HCT116 (cell line): Measurements from ENCODE around the gene ABI1. TPM values are rescaled to one million over a fixed set of nuclear protein-coding genes. Genes with fewer than 3 reads are reported as not detected.

ENCODE experiments used
- ATAC-seq: fragments of 200-7000 bp; cut with Tn5 transposase; 2 replicates; pipeline ENCODE4 v1.9.1; 2020; ENCODE audit warnings: mild to moderate bottlenecking, moderate library complexity
- BruUV-seq: library from RNA; stranded (reverse); fragments of 400-500 nt; replicated peaks from 2 replicates; lab custom pipeline; 2021; lab: Mats Ljungman, UMichigan
- CTCF ChIA-PET: fragments of 300-600 bp; sonication (Branson Sonifier 250); formaldehyde crosslinking; loops from one replicate; lab custom pipeline; 2021; ENCODE audit warnings: antibody characterized with exemption; lab: Charles Lee
- POLR2A ChIA-PET: fragments of 300-600, 350-600 bp; sonication (Branson Sonifier 250); formaldehyde crosslinking; loops from one replicate; lab custom pipeline; 2021; ENCODE audit warnings: antibody characterized with exemption; lab: Charles Lee
- RAD21 ChIA-PET, 2 experiments: fragments of 300-600 bp; sonication (Branson Sonifier 250); formaldehyde crosslinking; loops; one replicate each; lab custom pipeline; 2023; ENCODE audit warnings: low total read pairs in 2 of 2; ENCODE audit not compliant: uncharacterized antibody in 2 of 2, unreplicated experiment in 2 of 2, low non-redundant PET in 1 of 2; lab: Charles Lee
- DNase-seq: peaks from one replicate; pipeline ENCODE4 v3.0.0-alpha.2; 2010; ENCODE audit warnings: low read depth, low spot score
- H2AFZ ChIP-seq: fragments of 200-600 bp; shearing (Covaris generic), sonication (generic); 2 replicates; pipeline ENCODE4 v1.6.1; 2017; ENCODE audit warnings: low read depth, mixed run types, mixed read lengths, antibody characterized with exemption, low read length; ENCODE audit not compliant: poor library complexity, severe bottlenecking
- H3K27ac ChIP-seq: 2 replicates; pipeline ENCODE4 v1.5.1; 2012; ENCODE audit warnings: low read depth, low read length
- H3K27me3 ChIP-seq: fragments of 200-600 bp; sonication (generic); 2 replicates; pipeline ENCODE4 v1.6.1; 2016; ENCODE audit warnings: mixed run types, low read length, mixed read lengths; ENCODE audit not compliant: insufficient read depth
- H3K36me3 ChIP-seq, 2 experiments: fragments of 200-500 bp in 1 of 2; fragments of 200-600 bp in 1 of 2; sonication (Bioruptor generic) in 1 of 2; sonication (generic) in 1 of 2; 2 replicates each; pipeline versions ENCODE4 v1.5.1 to v1.6.1; 2014 to 2016; ENCODE audit warnings: low read length in 2 of 2, inconsistent platforms in 1 of 2, mixed read lengths in 1 of 2, mixed run types in 1 of 2; ENCODE audit not compliant: insufficient read depth in 2 of 2, control insufficient read depth in 1 of 2
- H3K4me1 ChIP-seq, 2 experiments: fragments of 200-600 bp in 1 of 2; sonication (generic) in 1 of 2; 2 replicates each; pipeline versions ENCODE4 v1.5.1 to v1.6.1; 2012 to 2017; ENCODE audit warnings: low read length in 2 of 2, inconsistent platforms in 1 of 2, mild to moderate bottlenecking in 1 of 2, mixed read lengths in 1 of 2, mixed run types in 1 of 2, moderate library complexity in 1 of 2; ENCODE audit not compliant: insufficient read depth in 2 of 2, control insufficient read depth in 1 of 2
- H3K4me2 ChIP-seq: fragments of 200-600 bp; sonication (generic); 2 replicates; pipeline ENCODE4 v1.6.1; 2017; ENCODE audit warnings: mixed run types, low read length, mixed read lengths
- H3K4me3 ChIP-seq, 2 experiments: fragments of 200-600 bp in 1 of 2; sonication (generic) in 1 of 2; replicated peaks in 1 of 2; 2 replicates each; pipeline ENCODE4 v1.5.1; 2011 to 2016; ENCODE audit warnings: low read length in 2 of 2, control low read depth in 1 of 2, low read depth in 1 of 2, mild to moderate bottlenecking in 1 of 2, mixed read lengths in 1 of 2, mixed run types in 1 of 2
- H3K79me2 ChIP-seq: fragments of 200-600 bp; sonication (generic); 2 replicates; pipeline ENCODE4 v1.6.1; 2017; ENCODE audit warnings: mild to moderate bottlenecking, mixed run types, low read length, moderate library complexity, mixed read lengths; ENCODE audit not compliant: insufficient read depth
- H3K9ac ChIP-seq: fragments of 200-600 bp; sonication (generic); 2 replicates; pipeline ENCODE4 v1.6.1; 2016; ENCODE audit warnings: low read length, mixed read lengths
- H3K9me2 ChIP-seq: fragments of 200-600 bp; sonication (generic), shearing (Covaris generic); 2 replicates; pipeline ENCODE4 v1.6.1; 2017; ENCODE audit warnings: mixed run types, mild to moderate bottlenecking, moderate library complexity; ENCODE audit not compliant: insufficient read depth
- H3K9me3 ChIP-seq, 2 experiments: fragments of 200-500 bp in 1 of 2; fragments of 200-600 bp in 1 of 2; sonication (Bioruptor generic) in 1 of 2; sonication (generic) in 1 of 2; 2 replicates each; pipeline ENCODE4 v1.6.1; 2014 to 2017; ENCODE audit warnings: low read length in 2 of 2, mixed read lengths in 2 of 2, inconsistent platforms in 1 of 2, low read depth in 1 of 2, mild to moderate bottlenecking in 1 of 2, mixed run types in 1 of 2, moderate library complexity in 1 of 2; ENCODE audit not compliant: control insufficient read depth in 1 of 2, insufficient read depth in 1 of 2
- H4K20me1 ChIP-seq: fragments of 200-600 bp; sonication (generic), shearing (Covaris generic); 2 replicates; pipeline ENCODE4 v1.6.1; 2017; ENCODE audit warnings: mixed run types, mild to moderate bottlenecking, moderate library complexity; ENCODE audit not compliant: insufficient read depth
- ATF3 ChIP-seq: IDR thresholded peaks from 2 replicates; pipeline ENCODE4 v1.6.1; 2012
- CEBPB ChIP-seq: IDR thresholded peaks from 2 replicates; pipeline ENCODE4 v1.6.1; 2012; ENCODE audit warnings: low read depth
- EZH2phosphoT487 ChIP-seq: fragments of 200-600 bp; IDR thresholded peaks from 2 replicates; pipeline ENCODE4 v1.6.1; 2018; ENCODE audit warnings: antibody characterized with exemption, borderline replicate concordance
- JUND ChIP-seq: IDR thresholded peaks from 2 replicates; pipeline ENCODE4 v1.6.1; 2012
- MAX ChIP-seq: IDR thresholded peaks from 2 replicates; pipeline ENCODE4 v1.6.1; 2012
- POLR2A ChIP-seq: IDR thresholded peaks from 2 replicates; pipeline ENCODE4 v1.7.0; 2011; ENCODE audit warnings: borderline replicate concordance; ENCODE audit not compliant: insufficient read depth, insufficient read length; ENCODE audit errors: extremely low read depth
- RAD21 ChIP-seq: IDR thresholded peaks from 2 replicates; pipeline ENCODE4 v1.6.1; 2012; ENCODE audit warnings: low read depth, mild to moderate bottlenecking
- SP1 ChIP-seq: IDR thresholded peaks from 2 replicates; pipeline ENCODE4 v1.6.1; 2012; ENCODE audit warnings: low read depth
- SRF ChIP-seq: IDR thresholded peaks from 2 replicates; pipeline ENCODE4 v1.6.1; 2012; ENCODE audit warnings: low read depth
- TCF7L2 ChIP-seq: IDR thresholded peaks from 2 replicates; pipeline ENCODE4 v1.7.0; 2011; ENCODE audit warnings: borderline replicate concordance, inconsistent platforms; ENCODE audit not compliant: insufficient read depth, insufficient read length; ENCODE audit errors: extremely low read depth
- intact Hi-C: fragments of 100-400 bp; cut with micrococcal nuclease; formaldehyde crosslinking; loops from 2 replicates; pipeline ENCODE4 v1.10.0; 2022
- total RNA-seq: library from RNA; stranded (reverse); gene quantifications from one replicate; pipeline ENCODE4 v1.2.1, GENCODE V29; 2021; ENCODE audit not compliant: unreplicated experiment

Gene ABI1
- total RNA-seq, 1 experiment from 2014 or later: 34.8 TPM

GRCh38 chr10:26829810-26830515, 30.8 kb downstream of the ABI1 start:
- Histone ChIP-seq H3K9me3 (no peaks in the 10 kb centered on the region), H3K27me3 (no peaks in the 10 kb centered on the region), H3K9ac (no peak overlapping the region), H3K4me3 (no peak overlapping the region), H4K20me1 (no peaks in the 10 kb centered on the region; the same call in 1 of the 2 replicates), H3K4me2 (no peak overlapping the region), H3K4me1 (no peaks in the 10 kb centered on the region), H2AFZ (no peak overlapping the region), H3K27ac (no peak overlapping the region), H3K79me2 (peaks cover 35% of the 10 kb centered on the region), H3K36me3 (no peaks in the 10 kb centered on the region), H3K9me2 (no peaks in the 10 kb centered on the region)
- ChIA-PET RAD21 (no interaction called here), POLR2A (no interaction called here), CTCF (no interaction called here)
- intact Hi-C loops: no loop called here
- BruUV-seq: no TSS peak
- DNase-seq: no peak
- TF ChIP-seq JUND (no peak), POLR2A (no peak), SP1 (no peak), TCF7L2 (no peak), MAX (no peak), CEBPB (no peak), SRF (no peak), EZH2phosphoT487 (no peak), ATF3 (no peak), RAD21 (no peak)
- no peak for ATAC-seq
